Hepatic stellate cell (primary cell): ENCODE measurements around the gene TEX264.

Experiments
- DNase-seq: peaks from one replicate; pipeline ENCODE4 v3.0.0; 2011; ENCODE audit warnings: low spot score

TEX264 gene

DNA sequence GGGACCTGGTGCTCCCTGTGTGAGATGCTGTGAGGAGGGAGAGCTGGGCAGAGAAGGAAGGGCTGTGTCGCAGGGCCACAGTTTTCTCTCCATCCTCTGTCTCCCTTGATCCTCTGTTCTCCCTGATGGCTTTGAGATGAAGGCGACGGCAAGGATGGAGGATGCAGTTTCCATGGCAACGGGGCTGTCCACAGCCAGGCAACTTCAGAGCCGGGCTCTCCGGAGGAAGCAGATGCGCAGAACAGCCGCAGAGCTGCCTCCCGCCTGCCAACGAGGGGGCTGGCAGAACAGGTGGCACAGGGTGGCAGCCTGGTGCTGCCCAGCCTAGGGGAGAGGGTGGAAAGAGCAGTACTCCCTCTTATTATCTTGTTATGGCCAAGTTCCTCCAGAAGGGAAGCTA is 25.9 kb downstream of the TEX264 start:
- DNase-seq = no peak

DNA sequence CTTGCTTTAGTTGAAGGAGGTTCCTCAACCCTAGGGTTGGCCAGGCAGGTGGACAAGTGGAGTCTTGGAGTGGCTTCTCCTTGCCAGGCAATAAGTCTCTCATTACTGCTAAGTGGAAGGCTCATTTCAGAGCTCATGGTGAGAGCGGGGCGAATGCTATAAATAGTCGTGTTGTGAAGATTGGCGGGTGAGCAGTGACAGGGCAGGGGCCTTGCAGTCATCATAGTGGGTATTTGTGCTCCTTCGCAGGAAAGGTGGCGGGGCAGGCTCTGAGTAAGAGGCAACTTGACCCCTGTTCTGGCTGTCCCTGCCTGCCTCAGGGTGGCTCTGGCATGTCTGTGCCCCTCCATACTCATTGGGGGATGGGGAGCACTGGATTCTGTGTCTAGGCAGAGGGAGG is 27.2 kb downstream of the TEX264 start:
- no peak for DNase-seq

DNA sequence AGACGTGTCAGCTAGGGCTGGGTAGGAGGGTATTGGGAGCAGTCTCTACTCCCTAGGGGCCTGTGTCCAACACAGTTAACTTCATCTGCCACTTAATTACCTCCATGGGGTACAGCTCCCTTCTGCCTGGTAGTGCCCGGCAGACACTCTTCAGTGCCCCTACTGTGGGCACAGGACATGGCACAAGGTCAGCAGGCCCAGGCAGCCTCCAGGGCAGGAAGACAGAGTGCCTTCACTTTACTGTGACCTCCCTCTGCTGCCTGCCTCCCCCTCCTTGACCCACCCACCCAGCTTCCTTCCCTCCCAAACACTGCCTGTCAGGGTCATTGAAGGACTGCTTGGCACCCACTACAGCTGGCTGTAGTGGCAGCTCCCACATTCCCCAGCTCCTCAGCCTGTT is 29.4 kb downstream of the TEX264 start:
- no peak for DNase-seq

GRCh38 chr3:51702156-51702555 is 31.1 kb downstream of the TEX264 start:
- DNase-seq = no peak

GRCh38 chr3:51703068-51703760 is 32.2 kb downstream of the TEX264 start:
- DNase-seq = no peak

DNA sequence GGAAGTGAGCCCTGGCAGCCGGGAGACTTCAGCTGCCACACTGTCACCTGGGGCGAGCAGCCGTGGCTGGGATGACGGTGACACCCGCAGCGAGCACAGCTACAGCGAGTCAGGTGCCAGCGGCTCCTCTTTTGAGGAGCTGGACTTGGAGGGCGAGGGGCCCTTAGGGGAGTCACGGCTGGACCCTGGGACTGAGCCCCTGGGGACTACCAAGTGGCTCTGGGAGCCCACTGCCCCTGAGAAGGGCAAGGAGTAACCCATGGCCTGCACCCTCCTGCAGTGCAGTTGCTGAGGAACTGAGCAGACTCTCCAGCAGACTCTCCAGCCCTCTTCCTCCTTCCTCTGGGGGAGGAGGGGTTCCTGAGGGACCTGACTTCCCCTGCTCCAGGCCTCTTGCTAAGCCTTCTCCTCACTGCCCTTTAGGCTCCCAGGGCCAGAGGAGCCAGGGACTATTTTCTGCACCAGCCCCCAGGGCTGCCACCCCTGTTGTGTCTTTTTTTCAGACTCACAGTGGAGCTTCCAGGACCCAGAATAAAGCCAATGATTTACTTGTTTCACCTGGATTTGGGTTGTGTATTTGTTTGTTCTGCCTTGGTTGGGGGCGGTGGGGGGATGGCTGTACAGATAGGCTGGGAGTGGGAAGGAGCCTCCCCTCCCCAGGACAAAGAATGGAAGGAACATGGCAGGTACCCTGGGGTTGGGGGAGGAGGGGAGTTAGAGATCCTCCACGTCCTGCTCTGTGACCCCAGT is 32.9 kb downstream of the TEX264 start:
- no peak for DNase-seq

GRCh38 chr3:51704511-51704950 is 33.5 kb downstream of the TEX264 start:
- DNase-seq = no peak

DNA sequence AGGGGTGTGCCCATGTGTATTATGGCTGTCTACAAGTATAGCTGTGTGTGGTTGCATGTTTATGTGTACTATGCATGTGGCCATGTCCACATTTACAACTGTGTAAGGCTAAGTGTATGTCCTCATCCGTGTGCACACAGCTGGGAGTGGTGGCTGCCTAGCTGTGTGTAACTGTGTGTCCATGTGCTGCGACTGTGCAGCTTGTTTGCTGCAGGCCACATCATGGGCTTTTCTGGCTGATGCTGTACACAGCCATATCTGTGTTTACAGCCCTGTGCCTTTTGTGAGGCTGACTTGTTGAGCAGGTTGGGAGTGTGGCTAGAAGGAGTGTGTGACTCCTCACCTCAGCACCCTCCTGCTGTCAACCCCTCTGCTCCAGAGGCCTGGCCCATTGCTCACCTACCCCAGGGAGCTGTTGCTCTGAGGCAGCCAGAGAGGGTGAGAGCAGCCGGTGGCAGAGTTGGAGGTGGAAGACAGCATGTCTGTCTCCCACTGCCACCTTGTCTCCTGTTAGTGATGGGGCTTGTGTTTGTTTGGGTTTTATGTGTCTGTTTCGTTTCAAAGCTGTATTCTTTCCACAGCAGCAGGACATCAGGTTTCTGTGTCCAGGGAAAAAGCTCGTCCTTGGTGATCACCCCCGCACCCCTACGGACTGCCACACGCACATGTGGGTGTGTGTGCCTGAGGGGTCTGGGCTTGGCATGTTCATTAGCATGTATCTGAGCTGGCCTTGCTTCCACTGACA is 34.4 kb downstream of the TEX264 start:
- DNase-seq = no peak

DNA sequence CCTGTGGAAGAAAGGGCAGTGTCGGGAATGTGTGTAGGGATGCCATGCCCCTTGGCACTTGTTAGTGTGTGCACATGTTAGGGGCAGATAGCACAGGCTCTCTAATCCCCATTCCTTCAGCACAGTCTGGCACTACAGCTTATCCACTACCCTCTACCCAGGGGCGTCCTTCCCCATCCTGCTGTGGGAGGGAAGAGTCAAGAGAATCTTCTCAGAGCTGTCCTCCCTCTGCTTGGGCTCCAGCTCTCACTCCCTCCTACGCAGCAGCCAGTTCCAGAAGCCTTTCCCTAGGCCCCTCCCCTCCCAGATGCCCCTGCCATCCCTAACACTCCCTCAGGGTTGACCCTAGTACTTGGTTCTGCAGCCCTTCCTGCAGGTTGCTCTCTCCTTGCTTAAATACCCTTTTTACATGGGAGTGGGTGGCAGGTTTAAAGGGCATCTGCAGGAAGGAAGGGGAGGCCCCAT is 35.0 kb downstream of the TEX264 start:
- DNase-seq = no peak

DNA sequence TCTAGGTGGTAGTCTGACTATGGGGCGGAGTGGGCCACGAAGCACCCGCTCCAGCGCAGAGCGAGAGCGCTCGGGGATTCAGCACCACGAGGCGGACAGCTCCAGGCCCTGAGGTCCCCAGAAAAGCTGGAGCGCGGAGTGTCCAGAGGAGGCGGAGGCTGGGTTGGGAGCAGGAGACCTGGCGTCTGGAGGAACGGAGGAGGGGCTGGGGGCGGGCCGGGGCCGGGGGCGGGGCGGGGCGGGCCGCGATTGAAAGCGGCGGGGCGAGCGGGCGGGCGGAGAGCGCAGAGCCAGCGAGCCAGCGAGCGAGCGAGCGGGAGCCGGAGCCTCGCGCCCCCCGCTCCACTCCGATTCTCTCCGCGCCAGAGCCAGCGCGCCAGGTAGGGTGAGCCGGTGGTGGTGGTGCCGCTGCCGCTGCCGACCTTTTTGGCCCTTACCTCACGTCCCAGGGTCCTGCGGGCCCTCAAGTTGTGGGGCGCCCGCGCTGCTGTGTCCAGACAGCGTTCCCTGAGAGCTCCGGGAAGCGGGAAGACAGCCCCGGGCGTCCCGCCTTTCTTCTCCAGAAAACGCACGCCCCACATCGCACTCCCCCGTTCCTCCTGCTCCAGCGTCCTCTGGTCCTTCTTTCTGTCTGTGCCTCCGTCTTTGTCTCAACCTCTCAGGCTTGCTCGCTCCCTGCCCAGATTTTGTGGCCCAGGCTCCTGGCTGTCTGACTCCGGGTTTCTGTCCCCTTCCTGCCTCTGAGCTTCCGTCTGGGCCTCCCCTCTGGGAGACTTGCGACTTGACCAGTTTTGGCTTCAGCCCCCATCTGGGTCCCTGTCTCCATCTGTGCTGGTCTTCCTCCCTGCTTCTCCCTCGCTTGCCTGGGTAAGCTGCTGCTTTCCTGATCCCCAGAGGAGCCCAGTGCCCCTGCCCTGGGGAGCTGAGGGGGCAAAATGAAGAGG is 36.0 kb downstream of the TEX264 start, which contains the start of gene GRM2:
Gene GRM2, plus strand, starts transcription at position 281 of the 944 bp plus-strand sequence. CDS start 1,916 bp downstream, outside the sequence.
- peak; percentile 91 for DNase-seq

DNA sequence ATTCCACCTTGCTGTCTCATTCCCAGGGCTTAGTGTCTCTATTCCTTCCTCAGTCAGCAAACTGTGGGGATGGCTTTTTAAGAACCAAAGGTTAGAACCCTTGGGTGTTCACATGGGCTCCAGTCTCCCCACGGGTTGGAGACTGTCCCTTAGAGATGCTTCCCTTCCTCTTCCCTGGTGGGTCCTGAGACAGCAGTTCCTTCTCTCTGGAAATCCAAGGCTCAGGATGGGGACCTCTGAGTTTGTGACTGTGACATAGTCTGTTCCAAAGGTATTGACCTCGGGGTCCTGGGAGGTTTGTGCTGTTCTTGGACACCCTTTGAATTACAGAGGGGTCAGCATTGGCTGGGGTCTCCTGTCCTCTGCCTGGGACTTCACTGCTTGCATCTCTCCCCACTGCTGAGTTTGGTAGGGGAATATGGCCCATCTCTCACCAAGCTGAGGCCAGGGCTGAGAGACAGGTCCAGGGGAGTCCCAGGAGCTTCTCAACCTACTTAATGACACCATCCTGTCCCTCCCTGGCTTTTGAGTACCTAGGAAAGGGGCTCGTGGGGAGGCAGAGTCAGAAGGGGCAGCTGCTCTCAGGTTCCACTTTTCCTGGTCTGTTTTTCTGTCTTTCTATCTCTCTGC is 37.3 kb downstream of the TEX264 start:
- DNase-seq = no peak

DNA sequence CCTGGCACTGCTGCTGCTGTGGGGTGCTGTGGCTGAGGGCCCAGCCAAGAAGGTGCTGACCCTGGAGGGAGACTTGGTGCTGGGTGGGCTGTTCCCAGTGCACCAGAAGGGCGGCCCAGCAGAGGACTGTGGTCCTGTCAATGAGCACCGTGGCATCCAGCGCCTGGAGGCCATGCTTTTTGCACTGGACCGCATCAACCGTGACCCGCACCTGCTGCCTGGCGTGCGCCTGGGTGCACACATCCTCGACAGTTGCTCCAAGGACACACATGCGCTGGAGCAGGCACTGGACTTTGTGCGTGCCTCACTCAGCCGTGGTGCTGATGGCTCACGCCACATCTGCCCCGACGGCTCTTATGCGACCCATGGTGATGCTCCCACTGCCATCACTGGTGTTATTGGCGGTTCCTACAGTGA is 38.0 kb downstream of the TEX264 start:
- no peak for DNase-seq

GRCh38 chr3:51709675-51710074 is 38.6 kb downstream of the TEX264 start:
- no peak for DNase-seq

DNA sequence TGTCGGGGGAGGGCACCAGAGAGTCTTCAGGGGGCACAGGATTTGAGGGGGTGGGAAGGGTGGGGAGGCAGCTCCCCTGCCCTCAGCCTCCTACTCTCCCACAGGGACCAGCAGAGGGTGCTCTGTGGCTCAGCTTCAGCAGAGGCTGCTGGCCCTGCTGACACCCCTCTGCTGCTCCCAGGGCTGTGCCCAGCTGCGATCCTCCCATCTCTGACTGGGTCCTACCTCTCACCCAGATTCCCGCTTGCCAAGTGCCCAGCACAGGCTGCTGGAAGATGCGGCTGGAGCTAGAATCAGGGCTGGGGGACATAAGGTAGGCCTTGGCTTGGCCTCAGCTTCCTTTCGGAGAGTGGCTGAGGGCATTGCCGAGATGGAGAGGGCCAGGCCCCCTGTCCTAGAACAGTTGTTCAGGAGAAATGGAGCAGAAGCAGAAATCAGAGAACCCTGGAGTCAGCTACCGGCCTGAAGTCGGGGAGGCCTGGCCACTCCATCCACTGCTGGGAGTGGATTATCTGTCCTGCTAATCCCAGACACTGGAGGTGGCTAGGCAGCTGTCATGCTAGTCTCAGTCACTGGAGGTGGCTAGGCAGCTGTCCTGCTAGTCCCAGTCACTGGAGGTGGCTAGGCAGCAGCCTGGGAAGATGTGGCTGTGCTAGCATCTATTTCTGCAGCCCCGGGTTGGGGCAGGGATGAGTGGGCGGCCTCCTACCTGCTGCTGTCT is 39.7 kb downstream of the TEX264 start:
- peak; percentile 6 for DNase-seq

DNA sequence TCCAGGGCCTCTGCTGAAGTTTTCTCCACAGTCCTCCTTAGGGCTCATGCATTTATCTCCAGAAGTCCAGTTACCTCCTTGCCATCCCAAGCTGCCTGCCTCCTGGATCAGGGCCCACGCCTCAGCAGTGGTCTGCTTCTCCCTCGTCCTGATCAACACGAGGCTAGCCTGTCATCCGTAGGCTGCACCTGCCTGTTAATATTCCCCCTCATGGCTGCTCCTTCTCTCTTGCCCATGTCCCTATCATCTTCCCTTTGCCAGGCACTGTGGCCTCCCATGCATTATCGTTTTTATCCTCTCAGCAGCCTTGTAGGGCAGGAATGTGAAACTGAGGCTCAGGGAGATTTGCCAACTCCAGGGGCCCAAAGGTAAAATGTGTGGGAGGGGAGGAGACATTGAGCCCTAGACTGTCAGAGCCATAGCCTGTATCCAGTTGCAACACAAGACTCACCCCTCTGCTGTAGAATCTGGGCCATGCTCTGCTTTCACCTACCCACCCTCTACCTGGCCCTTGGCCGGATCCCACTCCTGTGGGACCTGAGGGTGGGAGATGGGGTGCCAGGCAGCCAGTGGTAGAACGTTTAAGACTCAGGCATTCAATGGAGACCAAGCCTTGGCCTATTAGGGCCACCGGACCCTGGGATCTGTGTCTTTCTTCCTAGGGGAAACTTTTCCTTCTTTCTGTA is 40.4 kb downstream of the TEX264 start:
- peak; percentile 2 for DNase-seq

DNA sequence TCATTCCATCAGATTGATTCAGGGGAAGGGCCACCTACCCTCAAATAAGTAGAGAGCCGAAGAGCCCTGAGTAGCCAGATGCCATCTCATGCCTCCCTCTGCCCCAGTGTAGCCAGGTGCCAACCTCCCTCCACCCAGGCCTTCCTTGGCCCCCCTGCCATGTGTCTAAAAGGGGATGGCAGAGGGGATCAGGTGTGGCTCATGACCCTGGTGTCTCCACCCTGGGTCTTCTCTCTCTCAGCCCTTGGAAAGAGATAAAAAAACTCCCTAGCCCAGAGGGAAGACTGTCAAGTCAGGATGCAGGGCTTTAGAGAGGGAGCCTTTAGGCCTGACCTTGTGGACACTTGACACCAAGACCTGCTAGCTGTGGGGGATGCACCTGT is 41.0 kb downstream of the TEX264 start:
- no peak for DNase-seq

- no peak for DNase-seq
Measured at GRCh38 chr3:51712511-51712931, 41.5 kb downstream of the TEX264 start.

DNA sequence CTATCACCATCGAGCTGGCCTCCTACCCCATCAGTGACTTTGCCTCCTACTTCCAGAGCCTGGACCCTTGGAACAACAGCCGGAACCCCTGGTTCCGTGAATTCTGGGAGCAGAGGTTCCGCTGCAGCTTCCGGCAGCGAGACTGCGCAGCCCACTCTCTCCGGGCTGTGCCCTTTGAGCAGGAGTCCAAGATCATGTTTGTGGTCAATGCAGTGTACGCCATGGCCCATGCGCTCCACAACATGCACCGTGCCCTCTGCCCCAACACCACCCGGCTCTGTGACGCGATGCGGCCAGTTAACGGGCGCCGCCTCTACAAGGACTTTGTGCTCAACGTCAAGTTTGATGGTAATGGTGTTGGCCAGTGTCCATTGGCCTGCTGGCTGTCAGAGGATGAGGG is 41.9 kb downstream of the TEX264 start:
- DNase-seq = no peak

- peak; percentile 1 for DNase-seq
Measured at GRCh38 chr3:51715231-51715976, 44.4 kb downstream of the TEX264 start.
